ENCODE data around the gene CFHR4.
"Not testable (repeated sequence)": the region's sequence is repeated elsewhere in the genome, so short reads cannot be mapped to it uniquely, and the experiment has no call there.

CFHR4 gene

DNA sequence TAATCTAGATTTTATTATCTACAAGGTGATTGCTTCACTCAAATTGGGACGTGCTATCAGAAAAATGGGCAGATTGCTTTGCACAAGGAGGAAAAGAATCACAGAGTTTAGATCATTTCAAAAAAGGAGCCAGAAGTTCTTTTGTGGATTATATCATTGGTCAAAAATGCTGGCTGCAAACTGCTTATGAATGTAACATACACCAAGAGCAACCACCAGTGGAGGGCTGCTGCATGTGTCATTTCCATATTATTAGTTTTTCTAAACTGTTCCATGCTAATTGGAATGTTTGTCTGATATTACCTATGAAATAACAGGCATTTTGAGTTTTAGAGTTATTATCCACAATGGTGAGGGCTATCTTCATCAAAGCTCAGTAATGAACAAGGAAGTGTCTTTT is 39.0 kb downstream of the CFHR4 start:
- DNase-seq; in situ Hi-C loops (cut with MboI; ENCODE audit: low pct_unique_long_range_greater_than_20kb, low sequenced_read_pairs): not testable (repeated sequence)

GRCh38 chr1:196932853-196933252 is 45.0 kb downstream of the CFHR4 start:
- DNase-seq; in situ Hi-C loops (cut with MboI; ENCODE audit: low pct_unique_long_range_greater_than_20kb, low sequenced_read_pairs): not testable (repeated sequence)

DNA sequence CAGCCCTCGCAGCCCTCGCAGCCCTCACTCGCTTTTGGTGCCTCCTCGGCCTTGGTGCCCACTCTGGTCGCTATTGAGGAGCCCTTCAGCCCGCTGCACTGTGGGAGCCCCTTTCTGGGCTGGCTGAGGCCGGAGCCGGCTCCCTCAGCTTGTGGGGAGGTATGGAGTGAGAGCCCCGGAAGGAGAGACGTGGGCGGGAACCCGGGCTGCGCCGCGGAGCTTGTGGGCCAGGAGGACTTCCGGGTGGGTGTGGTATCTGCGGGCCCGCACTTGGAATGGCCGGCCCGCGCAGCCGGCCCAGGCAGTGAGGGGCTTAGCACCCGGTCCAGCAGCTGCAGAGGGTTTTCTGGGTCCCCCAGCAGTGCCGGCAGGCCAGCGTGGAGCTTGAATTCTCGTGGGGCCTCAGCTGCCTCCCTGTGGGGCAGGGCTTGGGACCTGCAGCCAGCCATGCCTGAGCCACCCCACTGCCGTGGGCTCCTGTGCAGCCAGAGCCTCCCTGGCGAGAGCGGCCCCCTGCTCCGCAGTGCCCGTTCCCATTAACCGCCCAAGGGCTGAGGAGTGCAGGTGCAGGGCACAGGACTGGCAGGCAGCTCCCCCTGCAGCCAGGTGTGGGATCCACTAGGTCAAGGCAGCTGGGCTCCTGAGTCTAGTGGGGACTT is 45.8 kb downstream of the CFHR4 start:
- DNase-seq, result no peak
- in situ Hi-C loops (cut with MboI; ENCODE audit: low pct_unique_long_range_greater_than_20kb, low sequenced_read_pairs), result no loop called here

DNA sequence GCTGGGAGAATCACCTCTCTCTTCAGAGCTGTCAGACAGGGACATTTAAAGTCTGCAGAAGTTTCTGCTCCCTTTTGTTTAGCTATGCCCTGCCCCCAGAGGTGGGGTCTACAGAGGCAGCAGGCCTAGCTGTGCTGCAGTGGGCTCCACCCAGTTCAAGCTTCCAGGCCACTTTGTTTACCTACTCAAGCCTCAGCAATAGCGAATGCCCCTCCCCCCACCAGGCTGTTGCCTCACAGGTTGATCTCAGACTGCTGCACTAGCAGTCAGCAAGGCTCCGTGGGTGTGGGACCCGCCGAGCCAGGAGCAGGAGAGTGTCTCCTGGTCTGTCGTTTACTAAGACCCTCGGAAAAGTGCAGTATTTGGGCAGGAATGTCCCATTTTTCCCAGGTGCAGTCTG is 53.6 kb downstream of the CFHR4 start:
- in situ Hi-C loops (cut with MboI; ENCODE audit: low pct_unique_long_range_greater_than_20kb, low sequenced_read_pairs), result not testable (repeated sequence)

GRCh38 chr1:196943568-196943967 is 55.7 kb downstream of the CFHR4 start, which contains the start of gene CFHR2:
TSS of gene CFHR2 (plus strand) at chr1:196943738. CDS start at chr1:196943881, 143 bp downstream.
- in situ Hi-C loops (cut with MboI; ENCODE audit: low pct_unique_long_range_greater_than_20kb, low sequenced_read_pairs); DNase-seq: not testable (repeated sequence)

More for the DNA sequence above, 53.6 kb downstream of the CFHR4 start:
- DNase-seq, result not testable (repeated sequence)

- no peak for DNase-seq
- in situ Hi-C loops (cut with MboI; ENCODE audit: low pct_unique_long_range_greater_than_20kb, low sequenced_read_pairs), result no loop called here
These were observed 64.0 kb downstream of the CFHR4 start for GRCh38 chr1:196951711-196952394.

DNA sequence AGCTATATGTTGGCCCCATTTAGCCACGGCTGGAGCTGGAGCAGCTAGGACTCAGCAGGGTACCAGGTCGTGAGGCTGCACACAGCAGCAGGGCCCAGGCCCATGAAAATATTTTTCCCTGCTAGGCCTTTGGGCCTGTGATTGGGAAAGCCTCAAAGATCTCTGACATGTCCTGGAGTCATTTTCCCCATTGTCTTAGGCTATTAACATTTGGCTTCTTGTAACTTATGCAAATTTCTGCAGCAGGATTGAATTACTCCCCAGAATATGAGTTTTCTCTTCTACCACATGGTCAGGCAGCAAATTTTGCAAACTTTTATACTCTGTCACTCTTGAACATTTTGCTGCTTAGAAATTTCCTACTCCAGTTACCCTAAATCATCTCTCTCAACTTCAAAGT is 66.9 kb downstream of the CFHR4 start:
- no peak for DNase-seq
- in situ Hi-C loops (cut with MboI; ENCODE audit: low pct_unique_long_range_greater_than_20kb, low sequenced_read_pairs), result no loop called here

- in situ Hi-C loops (cut with MboI; ENCODE audit: low pct_unique_long_range_greater_than_20kb, low sequenced_read_pairs), result no loop called here
- DNase-seq, result no peak
These were observed 68.1 kb downstream of the CFHR4 start for GRCh38 chr1:196955926-196956325.

GRCh38 chr1:196960854-196961253 is 73.0 kb downstream of the CFHR4 start:
- no peak for DNase-seq
- in situ Hi-C loops (cut with MboI; ENCODE audit: low pct_unique_long_range_greater_than_20kb, low sequenced_read_pairs), result no loop called here
